GM12878 (cell line): ENCODE measurements around the gene CHCHD3. TPM values are rescaled to one million over a fixed set of nuclear protein-coding genes. Genes with fewer than 3 reads are reported as not detected.

Experiments
- BHLHE40 ChIP-seq, 2 experiments: fragments of 450-650 bp in 1 of 2; IDR thresholded peaks; 2 replicates each; pipeline ENCODE4 v1.6.1; 2011 to 2017; ENCODE audit warnings: low read depth in 2 of 2, borderline replicate concordance in 1 of 2, improper control_type of control experiment in 1 of 2, low read length in 1 of 2, mild to moderate bottlenecking in 1 of 2
- CBFB ChIP-seq: IDR thresholded peaks from 2 replicates; pipeline ENCODE4 v1.6.1; 2016; ENCODE audit warnings: antibody characterized with exemption, low read depth
- CEBPB ChIP-seq, 2 experiments: fragments of 150-350 bp in 1 of 2; IDR thresholded peaks; 2 replicates each; pipeline ENCODE4 v1.6.1; 2012 to 2014; ENCODE audit warnings: low read depth in 2 of 2, low read length in 2 of 2, borderline replicate concordance in 1 of 2, inconsistent platforms in 1 of 2
- ETV6 ChIP-seq, 2 experiments: fragments of 450-650 bp in 1 of 2; IDR thresholded peaks in 1 of 2; conservative IDR thresholded peaks in 1 of 2; 2 replicates each; pipeline ENCODE4 v1.6.1; 2014; ENCODE audit warnings: antibody characterized with exemption in 1 of 2, borderline replicate concordance in 1 of 2, low read depth in 1 of 2, mild to moderate bottlenecking in 1 of 2, moderate library complexity in 1 of 2
- MYC ChIP-seq: IDR thresholded peaks from 2 replicates; pipeline ENCODE4 v1.6.1; 2011; ENCODE audit warnings: mild to moderate bottlenecking, low read length, moderate library complexity, inconsistent platforms; ENCODE audit not compliant: insufficient read depth, insufficient replicate concordance, insufficient read length, severe bottlenecking
- SPI1 ChIP-seq: IDR thresholded peaks from 2 replicates; pipeline ENCODE4 v1.6.1; 2011; ENCODE audit warnings: low read depth, mild to moderate bottlenecking, low read length, moderate library complexity, borderline replicate concordance; ENCODE audit not compliant: insufficient read depth
- polyA plus RNA-seq, 11 experiments: library from polyadenylated mRNA; depleted of rRNA in 4 of 11; unstranded in 6 of 11; stranded (reverse) in 5 of 11; fragments of >200 nt; fragmentation: Nextera tagmentation in 4 of 11; fragmentation: Illumina TruSeq in 1 of 11; extraction: Ambion mirVana in 4 of 11; extraction: Trizol in 1 of 11; gene quantifications; 1 replicate in 1 of 11; 2 replicates in 10 of 11; pipeline versions ENCODE4 v1.2.1 to v1.2.3, GENCODE V29; 2011 to 2016; ENCODE audit warnings: inconsistent platforms in 2 of 11, missing spikeins in 2 of 11, low read depth in 1 of 11
- total RNA-seq, 4 experiments: library from RNA; depleted of rRNA in 3 of 4; stranded (reverse); fragments of >200 nt in 3 of 4; fragmentation: Illumina TruSeq in 1 of 4; extraction: Trizol in 1 of 4; gene quantifications; 2 replicates each; pipeline versions ENCODE4 v1.2.1 to v1.2.3, GENCODE V29; 2013 to 2021
- TF ChIP-seq, protein P1 (sequence below): IDR thresholded peaks from 2 replicates; pipeline ENCODE4 v1.6.1; 2012; ENCODE audit warnings: low read length, inconsistent platforms
- TF ChIP-seq, protein P2 (sequence below): fragments of 450-650 bp; IDR thresholded peaks from 2 replicates; pipeline ENCODE4 v1.6.1; 2016; ENCODE audit warnings: mild to moderate bottlenecking
- TF ChIP-seq, protein P3 (sequence below): IDR thresholded peaks from 2 replicates; pipeline ENCODE4 v1.6.1; 2011; ENCODE audit warnings: mild to moderate bottlenecking, low read depth, low read length, moderate library complexity; ENCODE audit not compliant: insufficient replicate concordance

Gene CHCHD3
- total and polyA plus RNA-seq, 10 of the 15 experiments (the other 5 are each of a cell fraction or from before 2014, with no cell fraction given), result 38.3 to 178 (median 96.2) TPM

DNA sequence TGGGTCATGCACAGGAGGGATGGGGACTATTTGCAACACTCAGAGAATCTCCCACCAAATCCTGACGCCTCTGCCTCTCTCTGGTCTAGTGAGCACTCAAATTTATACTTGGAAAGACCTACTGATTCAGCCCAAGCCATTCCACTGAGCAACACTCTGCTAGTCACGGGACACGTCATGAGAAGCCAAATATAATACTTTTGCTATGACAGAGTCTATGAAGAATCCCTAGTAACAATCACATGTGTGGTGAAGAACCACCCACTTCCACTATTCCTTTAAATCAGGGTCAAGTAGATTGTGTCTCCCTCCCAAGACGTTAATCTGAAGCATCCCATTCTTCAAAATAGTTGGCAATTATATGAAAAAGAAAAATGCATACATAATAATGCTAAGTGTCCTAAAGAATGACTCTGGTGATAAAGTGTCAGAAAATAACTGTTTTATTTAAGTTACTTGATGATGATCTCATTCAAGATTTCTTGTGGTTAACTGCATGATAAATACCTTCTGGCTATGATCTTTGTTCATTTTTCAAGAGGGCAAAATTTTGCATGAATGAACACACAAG lies 28.5 kb downstream of the CHCHD3 start (continued):
- peak; percentile 60; the same call in 1 of the 2 replicates for TF ChIP-seq CBFB
- TF ChIP-seq, protein P1, sequence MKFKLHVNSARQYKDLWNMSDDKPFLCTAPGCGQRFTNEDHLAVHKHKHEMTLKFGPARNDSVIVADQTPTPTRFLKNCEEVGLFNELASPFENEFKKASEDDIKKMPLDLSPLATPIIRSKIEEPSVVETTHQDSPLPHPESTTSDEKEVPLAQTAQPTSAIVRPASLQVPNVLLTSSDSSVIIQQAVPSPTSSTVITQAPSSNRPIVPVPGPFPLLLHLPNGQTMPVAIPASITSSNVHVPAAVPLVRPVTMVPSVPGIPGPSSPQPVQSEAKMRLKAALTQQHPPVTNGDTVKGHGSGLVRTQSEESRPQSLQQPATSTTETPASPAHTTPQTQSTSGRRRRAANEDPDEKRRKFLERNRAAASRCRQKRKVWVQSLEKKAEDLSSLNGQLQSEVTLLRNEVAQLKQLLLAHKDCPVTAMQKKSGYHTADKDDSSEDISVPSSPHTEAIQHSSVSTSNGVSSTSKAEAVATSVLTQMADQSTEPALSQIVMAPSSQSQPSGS, result peak; percentile 82
- no peak for TF ChIP-seq MYC
- TF ChIP-seq, protein P2, sequence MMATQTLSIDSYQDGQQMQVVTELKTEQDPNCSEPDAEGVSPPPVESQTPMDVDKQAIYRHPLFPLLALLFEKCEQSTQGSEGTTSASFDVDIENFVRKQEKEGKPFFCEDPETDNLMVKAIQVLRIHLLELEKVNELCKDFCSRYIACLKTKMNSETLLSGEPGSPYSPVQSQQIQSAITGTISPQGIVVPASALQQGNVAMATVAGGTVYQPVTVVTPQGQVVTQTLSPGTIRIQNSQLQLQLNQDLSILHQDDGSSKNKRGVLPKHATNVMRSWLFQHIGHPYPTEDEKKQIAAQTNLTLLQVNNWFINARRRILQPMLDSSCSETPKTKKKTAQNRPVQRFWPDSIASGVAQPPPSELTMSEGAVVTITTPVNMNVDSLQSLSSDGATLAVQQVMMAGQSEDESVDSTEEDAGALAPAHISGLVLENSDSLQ, result no peak
- TF ChIP-seq ETV6 (conservative IDR thresholded peaks at IDR 0.05 in 1 of 2, IDR thresholded peaks at IDR 0.05 in 1 of 2; ENCODE audit: borderline replicate concordance in 1 of 2, low read depth in 1 of 2), result 0 out of 4 replicates have a peak, but pooled peaks of 1 of the 2 experiments have one; percentile 34
- TF ChIP-seq SPI1, result 0 out of 2 replicates have a peak, but pooled peaks have one; percentile 12
- TF ChIP-seq, protein P3, sequence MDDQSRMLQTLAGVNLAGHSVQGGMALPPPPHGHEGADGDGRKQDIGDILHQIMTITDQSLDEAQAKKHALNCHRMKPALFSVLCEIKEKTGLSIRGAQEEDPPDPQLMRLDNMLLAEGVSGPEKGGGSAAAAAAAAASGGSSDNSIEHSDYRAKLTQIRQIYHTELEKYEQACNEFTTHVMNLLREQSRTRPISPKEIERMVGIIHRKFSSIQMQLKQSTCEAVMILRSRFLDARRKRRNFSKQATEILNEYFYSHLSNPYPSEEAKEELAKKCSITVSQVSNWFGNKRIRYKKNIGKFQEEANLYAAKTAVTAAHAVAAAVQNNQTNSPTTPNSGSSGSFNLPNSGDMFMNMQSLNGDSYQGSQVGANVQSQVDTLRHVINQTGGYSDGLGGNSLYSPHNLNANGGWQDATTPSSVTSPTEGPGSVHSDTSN, result no peak
- peak; percentile 27 to 52; a peak in 1 of 4 replicates for TF ChIP-seq BHLHE40 (IDR thresholded peaks at IDR 0.05; ENCODE audit: borderline replicate concordance in 1 of 2, low read depth in 2 of 2, low read length in 1 of 2)
- peak in 1 of 2 experiments; percentile 58; a peak in 1 of 4 replicates for TF ChIP-seq CEBPB (IDR thresholded peaks at IDR 0.05; ENCODE audit: borderline replicate concordance in 1 of 2, low read depth in 2 of 2, low read length in 2 of 2)
